NCI-H2196 (cell line): ENCODE measurements around the gene ATN1.
"Not testable (repeated sequence)": the region's sequence is repeated elsewhere in the genome, so short reads cannot be mapped to it uniquely, and the experiment has no call there.

Experiments used
- DNase-seq: peaks from one replicate; lab custom pipeline; 2025; ENCODE audit not compliant: unreplicated experiment; lab: John Stamatoyannopoulos, UW

Gene ATN1

GRCh38 chr12:6903722-6904121, 24.0 kb upstream of the ATN1 start:
- no peak for DNase-seq

DNA sequence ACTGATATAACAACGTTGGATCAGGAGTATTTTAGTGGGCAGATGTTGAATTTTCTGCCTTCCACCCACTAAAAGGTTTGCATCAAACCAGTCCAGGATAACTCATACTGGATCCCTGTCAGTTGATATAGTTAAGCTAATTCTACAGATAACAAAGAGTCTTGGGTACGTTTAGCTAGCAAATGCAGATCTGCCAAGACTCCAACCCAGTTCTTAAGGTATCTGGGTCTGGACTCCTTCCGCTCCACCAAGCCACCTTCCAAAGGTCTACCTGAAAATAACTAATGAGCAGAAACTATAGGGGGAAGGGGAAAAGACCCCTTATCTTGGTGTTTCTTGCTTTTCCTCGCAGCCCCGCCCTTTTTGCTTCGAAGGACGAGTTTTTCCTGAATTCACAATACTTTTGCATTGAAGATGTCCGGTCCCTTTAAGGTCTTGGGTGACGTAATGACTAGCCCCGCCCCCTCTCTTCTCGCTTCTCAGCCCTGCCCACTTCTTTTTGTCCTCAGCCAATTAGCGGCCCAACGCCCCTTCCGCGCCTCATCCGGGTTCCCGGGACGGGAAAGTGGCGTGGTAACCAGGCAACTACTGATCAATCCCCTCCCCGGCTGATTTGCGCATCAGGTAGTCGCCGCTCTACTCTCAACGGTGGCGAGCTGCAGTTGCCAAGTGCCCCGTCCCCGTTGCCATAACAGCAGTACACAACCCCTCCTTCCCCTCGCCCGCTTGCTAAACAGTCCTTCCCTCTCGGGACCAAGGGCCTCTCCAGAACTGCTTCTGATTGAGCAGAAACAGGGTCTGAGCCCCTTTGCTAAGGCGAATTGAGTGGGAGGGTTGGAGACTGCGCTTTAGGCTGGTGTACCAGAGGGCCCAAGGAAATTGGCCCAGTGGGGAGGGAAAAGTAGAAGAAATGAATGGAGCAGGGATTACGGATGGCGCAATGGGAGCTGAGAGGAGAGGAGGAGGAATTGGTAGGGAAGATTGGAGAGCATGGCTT, 23.2 kb upstream of the ATN1 start, which contains the start of gene LRRC23:
Gene LRRC23, plus strand, starts transcription at position 543 of the 997 bp plus-strand sequence. CDS start 812 bp downstream, outside the sequence.
- DNase-seq = peak; percentile 88

- DNase-seq = no peak
These were observed 22.2 kb upstream of the ATN1 start for GRCh38 chr12:6905414-6906040.

DNA sequence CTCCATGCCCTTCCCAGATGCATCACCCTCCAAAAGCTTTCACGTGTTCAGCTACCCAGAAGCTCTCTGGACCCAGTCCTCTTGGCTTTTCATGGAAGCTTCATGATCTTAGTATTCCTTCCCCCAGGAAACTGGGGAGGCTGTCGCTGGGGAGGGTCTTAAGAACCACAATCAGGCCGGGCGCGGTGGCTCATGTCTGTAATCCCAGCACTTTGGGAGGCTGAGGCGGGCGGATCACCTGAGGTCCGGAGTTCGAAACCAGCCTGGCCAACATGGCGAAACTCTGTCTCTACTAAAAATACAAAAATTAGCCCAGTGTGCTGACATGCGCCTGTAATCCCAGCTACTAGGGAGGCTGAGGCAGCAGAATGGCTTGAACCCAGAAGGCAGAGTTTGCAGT, 19.6 kb upstream of the ATN1 start:
- not testable (repeated sequence) for DNase-seq

DNA sequence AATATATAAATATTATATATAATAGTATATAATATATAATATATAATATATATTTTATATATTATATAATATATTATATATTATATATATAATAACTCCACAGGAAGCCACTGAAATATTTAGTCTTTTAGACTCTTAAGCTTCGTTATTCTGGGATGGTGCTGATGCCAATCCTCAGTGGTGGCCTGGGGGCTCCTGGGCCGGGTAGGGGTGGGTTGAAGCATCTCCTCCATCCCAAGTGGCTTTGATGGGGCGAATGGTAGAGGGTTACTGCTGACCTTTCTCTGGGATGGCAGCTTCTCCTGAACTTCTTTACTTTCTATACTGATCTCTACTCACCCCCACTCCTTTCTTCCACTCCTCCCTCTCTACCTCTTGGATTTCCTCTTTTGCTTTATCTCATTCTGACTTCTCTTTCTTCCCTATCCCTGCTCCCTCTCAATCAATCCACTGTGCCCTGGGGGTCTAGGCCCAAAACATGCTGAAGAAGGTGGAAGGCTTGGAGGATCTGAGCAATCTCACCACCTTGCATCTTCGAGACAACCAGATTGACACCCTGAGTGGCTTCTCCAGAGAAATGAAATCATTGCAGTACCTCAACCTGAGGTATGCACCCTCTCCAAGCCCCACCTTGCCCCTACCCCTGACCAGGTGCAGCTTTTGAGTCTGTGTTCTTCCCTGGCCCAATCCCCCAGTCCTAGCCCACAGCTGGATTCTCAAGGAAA, 18.2 kb upstream of the ATN1 start:
- DNase-seq = no peak

DNA sequence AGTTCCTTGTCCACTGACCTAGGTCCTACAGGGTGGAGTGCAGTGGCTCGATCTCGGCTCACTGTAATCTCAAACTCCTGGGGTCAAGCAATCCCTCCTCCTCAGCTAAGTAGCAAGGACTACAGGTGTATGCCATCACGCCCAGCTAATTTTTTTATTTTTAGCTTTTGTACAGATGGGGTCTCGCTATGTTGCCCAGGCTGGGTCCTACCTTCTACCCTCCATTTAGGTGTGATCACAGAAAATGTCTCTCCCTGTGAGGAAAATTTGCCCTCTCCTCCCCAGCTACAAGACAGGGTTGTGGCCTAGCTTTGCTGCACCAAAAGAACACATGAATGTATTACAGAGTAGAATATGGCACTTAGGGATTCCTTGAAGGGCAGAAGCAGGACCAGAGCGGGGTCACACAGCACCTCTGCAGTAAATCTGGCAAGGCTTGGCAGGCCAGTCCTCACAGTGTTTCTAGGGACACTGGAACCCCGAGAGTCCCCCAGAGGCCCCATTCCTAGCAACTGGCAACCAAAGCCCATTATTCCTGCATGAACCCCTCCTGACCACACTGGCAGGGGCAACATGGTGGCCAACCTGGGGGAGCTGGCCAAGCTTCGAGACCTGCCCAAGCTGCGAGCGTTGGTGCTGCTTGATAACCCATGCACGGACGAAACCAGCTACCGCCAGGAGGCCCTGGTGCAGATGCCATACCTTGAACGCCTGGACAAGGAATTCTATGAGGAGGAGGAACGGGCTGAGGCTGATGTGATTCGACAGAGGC, 15.4 kb upstream of the ATN1 start:
- no peak for DNase-seq

DNA sequence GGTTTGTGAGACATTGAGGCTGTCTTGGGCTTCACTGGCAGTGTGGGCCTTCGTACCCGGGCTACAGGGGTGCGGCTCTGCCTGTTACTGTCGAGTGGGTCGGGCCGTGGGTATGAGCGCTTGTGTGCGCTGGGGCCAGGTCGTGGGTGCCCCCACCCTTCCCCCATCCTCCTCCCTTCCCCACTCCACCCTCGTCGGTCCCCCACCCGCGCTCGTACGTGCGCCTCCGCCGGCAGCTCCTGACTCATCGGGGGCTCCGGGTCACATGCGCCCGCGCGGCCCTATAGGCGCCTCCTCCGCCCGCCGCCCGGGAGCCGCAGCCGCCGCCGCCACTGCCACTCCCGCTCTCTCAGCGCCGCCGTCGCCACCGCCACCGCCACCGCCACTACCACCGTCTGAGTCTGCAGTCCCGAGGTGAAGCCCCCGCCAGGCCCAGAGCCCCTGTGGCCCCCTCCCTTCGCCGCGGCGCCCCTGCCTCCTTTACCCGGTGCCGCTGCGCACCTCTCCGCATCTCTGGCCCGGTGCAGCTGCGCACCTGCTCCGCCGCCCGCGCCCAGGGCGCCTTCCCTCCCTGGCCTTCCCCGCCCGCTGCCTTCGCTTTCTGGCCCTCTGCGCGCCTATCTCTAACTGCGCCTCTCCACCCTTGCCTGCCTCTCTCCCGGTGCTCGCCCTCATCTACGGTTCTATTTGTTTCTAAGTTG, 13.4 kb upstream of the ATN1 start, which contains the start of gene ENO2:
Gene ENO2, plus strand, starts transcription at position 335 of the 701 bp plus-strand sequence. CDS start 1,253 bp downstream, outside the sequence.
- peak; percentile 34 for DNase-seq

DNA sequence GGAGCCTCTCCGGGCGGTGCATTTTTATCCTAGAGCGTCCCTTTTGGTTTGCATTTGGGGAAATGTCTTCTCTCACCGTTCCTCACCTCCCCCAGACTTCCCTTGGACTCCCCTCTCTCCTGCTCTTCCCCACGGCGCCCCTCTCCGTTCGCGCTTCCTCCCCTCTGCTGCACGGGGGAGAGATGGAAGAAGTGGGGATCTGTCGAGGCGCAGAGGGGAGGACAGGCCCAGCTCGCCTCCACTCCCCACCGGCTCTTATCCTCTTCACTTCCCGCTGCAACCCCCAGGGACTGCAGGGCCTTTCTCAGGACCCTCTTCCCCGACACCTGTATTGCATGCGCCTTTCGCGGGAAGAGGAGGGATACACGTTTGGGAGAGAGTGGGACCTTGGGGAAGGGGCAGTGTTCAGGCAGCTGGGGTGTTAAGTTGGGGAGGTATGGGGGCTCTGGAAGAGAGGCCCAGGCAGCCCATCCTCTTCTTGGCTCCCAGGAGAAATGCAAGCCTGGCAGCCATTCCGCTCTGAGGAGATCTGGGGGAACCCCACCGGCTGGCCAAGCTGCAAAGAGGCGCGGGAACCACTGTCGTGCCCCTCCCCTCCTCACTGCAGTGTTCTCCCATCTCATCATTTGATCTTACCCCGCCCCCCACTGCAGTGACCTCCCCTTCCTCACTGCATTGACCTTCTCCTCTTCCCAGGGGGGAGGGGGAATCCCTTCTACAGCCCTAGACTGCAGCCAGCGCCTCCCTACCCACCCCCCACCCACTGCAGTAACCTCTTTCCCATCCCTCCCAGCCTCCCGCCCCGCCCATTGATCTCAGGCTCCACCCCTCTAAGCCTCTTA, 12.6 kb upstream of the ATN1 start:
- DNase-seq = peak; percentile 28

DNA sequence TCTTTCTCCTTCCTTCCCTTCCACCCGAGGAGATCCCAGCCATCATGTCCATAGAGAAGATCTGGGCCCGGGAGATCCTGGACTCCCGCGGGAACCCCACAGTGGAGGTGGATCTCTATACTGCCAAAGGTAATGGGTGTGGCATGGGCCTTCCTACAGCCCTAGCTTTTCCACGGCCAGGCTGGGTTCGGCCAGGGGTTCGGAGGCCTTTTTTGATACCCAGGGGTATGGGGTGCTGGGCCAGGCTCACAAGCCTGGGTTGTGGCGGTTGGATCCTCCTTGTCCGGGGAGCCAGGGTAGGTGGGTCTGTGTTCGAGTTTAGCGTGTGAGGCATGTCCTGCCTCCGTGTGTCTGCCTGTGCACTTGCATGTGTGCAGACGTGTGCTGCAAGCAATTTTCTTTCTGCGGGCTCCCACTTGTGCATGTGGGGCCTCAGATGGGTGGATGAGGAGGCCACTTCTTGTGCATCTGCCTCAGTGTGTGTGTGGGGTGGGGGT, 11.9 kb upstream of the ATN1 start:
- DNase-seq = no peak

DNA sequence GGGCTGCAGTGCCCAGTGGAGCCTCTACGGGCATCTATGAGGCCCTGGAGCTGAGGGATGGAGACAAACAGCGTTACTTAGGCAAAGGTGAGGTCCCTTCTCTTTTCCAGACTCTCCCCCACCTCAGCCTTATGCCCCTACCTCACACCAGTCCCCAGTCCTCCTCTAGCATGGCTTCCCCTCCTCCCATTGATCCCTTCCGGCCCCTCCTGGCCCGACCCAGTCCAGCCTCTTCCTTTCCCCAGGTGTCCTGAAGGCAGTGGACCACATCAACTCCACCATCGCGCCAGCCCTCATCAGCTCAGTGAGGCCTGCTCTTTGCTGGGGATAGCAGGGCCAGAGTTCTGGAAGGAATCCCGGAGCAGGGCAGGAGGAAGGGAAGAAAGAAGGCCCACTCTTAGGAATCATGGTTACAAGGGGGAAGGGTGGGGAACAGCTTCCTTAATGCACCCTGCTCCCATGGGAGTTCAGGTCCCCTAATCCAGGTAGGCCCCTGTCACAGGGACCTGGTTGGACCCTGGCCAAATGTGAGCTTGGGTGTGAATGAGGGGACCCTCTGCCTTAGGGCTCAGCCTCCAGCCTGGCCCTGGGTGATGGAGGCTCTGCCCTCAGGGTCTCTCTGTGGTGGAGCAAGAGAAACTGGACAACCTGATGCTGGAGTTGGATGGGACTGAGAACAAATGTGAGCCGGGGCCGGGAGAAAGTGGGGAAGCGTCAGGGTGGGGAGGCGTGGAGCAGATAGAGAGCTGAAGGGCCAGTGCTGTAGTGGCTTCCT, 11.1 kb upstream of the ATN1 start:
- DNase-seq = no peak

GRCh38 chr12:6917491-6918231, 10.1 kb upstream of the ATN1 start:
- DNase-seq = no peak

GRCh38 chr12:6919588-6919987, 8.2 kb upstream of the ATN1 start:
- no peak for DNase-seq

DNA sequence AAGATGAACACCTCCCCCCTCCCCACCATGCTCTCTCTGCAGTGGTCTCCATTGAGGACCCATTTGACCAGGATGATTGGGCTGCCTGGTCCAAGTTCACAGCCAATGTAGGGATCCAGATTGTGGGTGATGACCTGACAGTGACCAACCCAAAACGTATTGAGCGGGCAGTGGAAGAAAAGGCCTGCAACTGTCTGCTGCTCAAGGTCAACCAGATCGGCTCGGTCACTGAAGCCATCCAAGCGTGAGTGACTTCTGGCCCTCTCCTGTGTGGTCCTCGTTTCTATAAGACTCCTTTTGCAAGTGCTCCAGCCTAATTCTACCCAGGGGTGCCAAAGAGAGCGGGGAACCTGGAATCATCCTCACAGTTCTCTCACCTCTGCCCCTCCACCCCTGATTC, 6.2 kb upstream of the ATN1 start:
- DNase-seq = no peak

DNA sequence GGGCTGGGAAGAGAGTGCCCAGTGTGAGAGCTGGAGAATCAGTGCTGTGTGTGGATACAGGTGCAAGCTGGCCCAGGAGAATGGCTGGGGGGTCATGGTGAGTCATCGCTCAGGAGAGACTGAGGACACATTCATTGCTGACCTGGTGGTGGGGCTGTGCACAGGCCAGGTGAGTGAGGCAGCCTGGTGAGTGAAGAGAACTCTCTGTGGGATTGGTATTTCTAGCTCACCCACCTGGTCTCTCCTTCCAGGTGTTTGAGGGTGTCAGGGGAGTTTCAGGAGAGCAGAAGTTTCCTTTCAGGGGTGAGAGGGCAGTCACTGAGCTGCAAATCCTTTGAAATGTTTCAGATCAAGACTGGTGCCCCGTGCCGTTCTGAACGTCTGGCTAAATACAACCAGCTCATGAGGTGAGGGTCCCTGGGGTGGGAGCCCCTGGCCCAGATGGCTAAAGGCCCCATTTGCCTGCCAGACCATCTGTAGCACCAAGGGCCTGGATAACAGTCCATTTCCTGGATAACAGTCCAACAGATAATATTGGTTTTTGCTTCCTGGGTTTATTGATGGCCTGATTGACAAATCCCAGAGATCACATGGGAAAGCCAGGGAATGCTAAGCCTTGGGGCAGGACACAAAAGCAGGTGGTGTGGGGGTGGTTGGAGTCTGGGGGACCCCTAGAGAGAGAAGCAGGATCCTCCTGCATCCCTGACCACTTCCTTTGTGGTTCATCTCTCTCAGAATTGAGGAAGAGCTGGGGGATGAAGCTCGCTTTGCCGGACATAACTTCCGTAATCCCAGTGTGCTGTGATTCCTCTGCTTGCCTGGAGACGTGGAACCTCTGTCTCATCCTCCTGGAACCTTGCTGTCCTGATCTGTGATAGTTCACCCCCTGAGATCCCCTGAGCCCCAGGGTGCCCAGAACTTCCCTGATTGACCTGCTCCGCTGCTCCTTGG, 5.5 kb upstream of the ATN1 start:
- DNase-seq = no peak

GRCh38 chr12:6923003-6923732, 4.6 kb upstream of the ATN1 start:
- no peak for DNase-seq

- DNase-seq = no peak
These were observed 3.9 kb upstream of the ATN1 start for GRCh38 chr12:6923851-6924250.
